ENCODE data around the gene ANGPTL8.

- TF ChIP-seq SPI1 (IDR thresholded peaks at IDR 0.05; ENCODE audit: borderline replicate concordance, low read depth, low read length) (no peak), MAZ (CRISPR knock-in tag; conservative IDR thresholded peaks at IDR 0.05 in 1 of 2, IDR thresholded peaks at IDR 0.05 in 1 of 2) (no peak), PHF8 (IDR thresholded peaks at IDR 0.05; ENCODE audit: borderline replicate concordance, low read length) (no peak), TCF7L2 (IDR thresholded peaks at IDR 0.05; ENCODE audit: low read depth, low read length) (no peak), HCFC1 (IDR thresholded peaks at IDR 0.05; ENCODE audit: low read depth, low read length) (no peak), ZNF121 (CRISPR knock-in tag; conservative IDR thresholded peaks at IDR 0.05) (no peak), HOMEZ (CRISPR knock-in tag; IDR thresholded peaks at IDR 0.05) (no peak)
Observed at GRCh38 chr19:11210656-11210928, 28.8 kb upstream of the ANGPTL8 start.

Data from K562 (cell line).